GM12878 (cell line): Measurements from ENCODE around the gene DNAJC18. TPM values are rescaled to one million over a fixed set of nuclear protein-coding genes. Genes with fewer than 3 reads are reported as not detected.

Experiments
- ATF7 ChIP-seq: fragments of 450-650 bp; IDR thresholded peaks from 2 replicates; pipeline ENCODE4 v1.6.1; 2016; ENCODE audit warnings: low read depth, mild to moderate bottlenecking
- BACH1 ChIP-seq: fragments of 450-650 bp; IDR thresholded peaks from 2 replicates; pipeline ENCODE4 v1.6.1; 2017; ENCODE audit warnings: mild to moderate bottlenecking, borderline replicate concordance
- CBFB ChIP-seq: IDR thresholded peaks from 2 replicates; pipeline ENCODE4 v1.6.1; 2016; ENCODE audit warnings: antibody characterized with exemption, low read depth
- CBX3 ChIP-seq: fragments of 200-600 bp; sonication (generic); IDR thresholded peaks from 2 replicates; pipeline ENCODE4 v1.6.1; 2016; ENCODE audit warnings: low read depth, borderline replicate concordance
- CBX5 ChIP-seq: sonication (generic); IDR thresholded peaks from 2 replicates; pipeline ENCODE4 v1.6.1; 2016; ENCODE audit warnings: low read depth, moderate library complexity, mild to moderate bottlenecking, inconsistent platforms
- CHD1 ChIP-seq: IDR thresholded peaks from 2 replicates; pipeline ENCODE4 v1.6.1; 2012; ENCODE audit warnings: low read depth, low read length, improper control_type of control experiment
- CHD4 ChIP-seq: fragments of 200-600 bp; sonication (generic); IDR thresholded peaks from 2 replicates; pipeline ENCODE4 v1.6.1; 2016; ENCODE audit warnings: mild to moderate bottlenecking
- DPF2 ChIP-seq: fragments of 450-650 bp; IDR thresholded peaks from 2 replicates; pipeline ENCODE4 v1.6.1; 2017; ENCODE audit warnings: mild to moderate bottlenecking
- FOS ChIP-seq: IDR thresholded peaks from 3 replicates; pipeline ENCODE4 v1.6.1; 2011; ENCODE audit warnings: borderline replicate concordance; ENCODE audit not compliant: insufficient read length; ENCODE audit errors: extremely low read depth
- FOXK2 ChIP-seq: fragments of 450-650 bp; IDR thresholded peaks from 2 replicates; pipeline ENCODE4 v1.6.1; 2017; ENCODE audit warnings: mild to moderate bottlenecking, moderate library complexity
- GATAD2B ChIP-seq: fragments of 450-650 bp; conservative IDR thresholded peaks from 2 replicates; pipeline ENCODE4 v1.6.1; 2017; ENCODE audit warnings: low read depth, mild to moderate bottlenecking, moderate library complexity
- HDGF ChIP-seq: fragments of 450-650 bp; IDR thresholded peaks from 2 replicates; pipeline ENCODE4 v1.6.1; 2016; ENCODE audit warnings: antibody characterized with exemption
- LARP7 ChIP-seq: fragments of 450-650 bp; IDR thresholded peaks from 2 replicates; pipeline ENCODE4 v1.6.1; 2017; ENCODE audit warnings: mild to moderate bottlenecking
- MLLT1 ChIP-seq: fragments of 450-650 bp; IDR thresholded peaks from 2 replicates; pipeline ENCODE4 v1.6.1; 2016; ENCODE audit warnings: mild to moderate bottlenecking
- MTA3 ChIP-seq: IDR thresholded peaks from 2 replicates; pipeline ENCODE4 v1.6.1; 2012; ENCODE audit warnings: low read length, inconsistent platforms, borderline replicate concordance
- NR2C2 ChIP-seq: IDR thresholded peaks from 2 replicates; pipeline ENCODE4 v1.6.1; 2011; ENCODE audit warnings: borderline replicate concordance, low read depth; ENCODE audit not compliant: control insufficient read depth, insufficient read length
- NR2F1 ChIP-seq: fragments of 450-650 bp; conservative IDR thresholded peaks from 2 replicates; pipeline ENCODE4 v1.6.1; 2017; ENCODE audit warnings: mild to moderate bottlenecking
- PAX8 ChIP-seq: fragments of 450-650 bp; IDR thresholded peaks from 2 replicates; pipeline ENCODE4 v1.6.1; 2017; ENCODE audit warnings: mild to moderate bottlenecking, moderate library complexity
- PBX3 ChIP-seq: IDR thresholded peaks from 2 replicates; pipeline ENCODE4 v1.6.1; 2011; ENCODE audit warnings: mild to moderate bottlenecking, low read depth, low read length, moderate library complexity; ENCODE audit not compliant: insufficient replicate concordance
- PML ChIP-seq: IDR thresholded peaks from 2 replicates; pipeline ENCODE4 v1.6.1; 2012; ENCODE audit warnings: low read length, inconsistent platforms
- POLR2A ChIP-seq: IDR thresholded peaks from 2 replicates; pipeline ENCODE4 v1.6.1; 2011; ENCODE audit warnings: low read depth, mild to moderate bottlenecking, low read length
- POLR2AphosphoS5 ChIP-seq: IDR thresholded peaks from 2 replicates; pipeline ENCODE4 v1.6.1; 2011; ENCODE audit warnings: mild to moderate bottlenecking, low read length, inconsistent platforms
- RAD21 ChIP-seq: IDR thresholded peaks from 2 replicates; pipeline ENCODE4 v1.6.1; 2011; ENCODE audit warnings: mild to moderate bottlenecking, low read depth, low read length, moderate library complexity; ENCODE audit not compliant: insufficient read depth
- RELA ChIP-seq: fragments of 450-650 bp; IDR thresholded peaks from 2 replicates; pipeline ENCODE4 v1.8.0; 2014; ENCODE audit warnings: borderline replicate concordance; ENCODE audit not compliant: partially characterized antibody
- RFX5 ChIP-seq: IDR thresholded peaks from 2 replicates; pipeline ENCODE4 v1.6.1; 2011; ENCODE audit warnings: low read depth, low read length, improper control_type of control experiment
- RUNX3 ChIP-seq: IDR thresholded peaks from 2 replicates; pipeline ENCODE4 v1.6.1; 2012; ENCODE audit warnings: low read length, inconsistent platforms
- SP1 ChIP-seq: IDR thresholded peaks from one replicate; pipeline ENCODE4 v1.6.1; 2011; ENCODE audit warnings: low read depth, low read length
- SRF ChIP-seq, 2 experiments: IDR thresholded peaks; 2 replicates each; pipeline ENCODE4 v1.6.1; 2011; ENCODE audit warnings: low read depth in 2 of 2, low read length in 2 of 2, mild to moderate bottlenecking in 1 of 2, moderate library complexity in 1 of 2
- TCF12 ChIP-seq: IDR thresholded peaks from 2 replicates; pipeline ENCODE4 v1.6.1; 2011; ENCODE audit warnings: low read depth, mild to moderate bottlenecking, low read length
- USF1 ChIP-seq: IDR thresholded peaks from 2 replicates; pipeline ENCODE4 v1.6.1; 2011; ENCODE audit warnings: borderline replicate concordance, low read depth, mild to moderate bottlenecking, moderate library complexity, mixed read lengths, low read length; ENCODE audit not compliant: insufficient read depth; ENCODE audit errors: extremely low read length
- ZBED1 ChIP-seq: IDR thresholded peaks from 2 replicates; pipeline ENCODE4 v1.6.1; 2016; ENCODE audit warnings: borderline replicate concordance
- ZNF217 ChIP-seq: fragments of 450-650 bp; IDR thresholded peaks from 2 replicates; pipeline ENCODE4 v1.6.1; 2017; ENCODE audit warnings: antibody characterized with exemption, mild to moderate bottlenecking
- polyA plus RNA-seq, 11 experiments: library from polyadenylated mRNA; depleted of rRNA in 4 of 11; unstranded in 6 of 11; stranded (reverse) in 5 of 11; fragments of >200 nt; fragmentation: Nextera tagmentation in 4 of 11; fragmentation: Illumina TruSeq in 1 of 11; extraction: Ambion mirVana in 4 of 11; extraction: Trizol in 1 of 11; gene quantifications; 1 replicate in 1 of 11; 2 replicates in 10 of 11; pipeline versions ENCODE4 v1.2.1 to v1.2.3, GENCODE V29; 2011 to 2016; ENCODE audit warnings: inconsistent platforms in 2 of 11, missing spikeins in 2 of 11, low read depth in 1 of 11
- total RNA-seq, 4 experiments: library from RNA; depleted of rRNA in 3 of 4; stranded (reverse); fragments of >200 nt in 3 of 4; fragmentation: Illumina TruSeq in 1 of 4; extraction: Trizol in 1 of 4; gene quantifications; 2 replicates each; pipeline versions ENCODE4 v1.2.1 to v1.2.3, GENCODE V29; 2013 to 2021

DNAJC18 gene
- total and polyA plus RNA-seq, 10 of the 15 experiments (the other 5 are each of a cell fraction or from before 2014, with no cell fraction given), result 6.4 to 26.7 (median 17.7) TPM

- TF ChIP-seq NR2C2 (no peak), MTA3 (no peak), POLR2A (peak; percentile 74), BACH1 (peak; percentile 57), CBFB (no peak), ZBED1 (no peak), FOS (no peak), LARP7 (peak; percentile 51), SP1 (no peak), USF1 (no peak), RFX5 (no peak), SRF (IDR thresholded peaks at IDR 0.05; ENCODE audit: low read depth in 2 of 2, low read length in 2 of 2) (no peak), PBX3 (no peak), RUNX3 (no peak; the same call in none of the 2 replicates), CHD1 (0 out of 2 replicates have a peak, but pooled peaks have one; percentile 68), FOXK2 (no peak), DPF2 (peak; percentile 69), RELA (peak; percentile 57), CHD4 (no peak), RAD21 (0 out of 2 replicates have a peak, but pooled peaks have one; percentile 3), MLLT1 (peak; percentile 76), TCF12 (0 out of 2 replicates have a peak, but pooled peaks have one; percentile 39), POLR2AphosphoS5 (peak; percentile 74; the same call in 1 of the 2 replicates), GATAD2B (no peak), CBX3 (no peak), CBX5 (no peak), ATF7 (peak; percentile 68; the same call in 1 of the 2 replicates), PML (peak; percentile 77; the same call in 1 of the 2 replicates), PAX8 (no peak), HDGF (peak; percentile 86; the same call in 1 of the 2 replicates), ZNF217 (no peak), NR2F1 (peak; percentile 42; the same call in 1 of the 2 replicates)
Measured at GRCh38 chr5:139439013-139439903, at the start of gene DNAJC18 (continued).
